ENCODE data around the gene MYCL. TPM values are rescaled to one million over a fixed set of nuclear protein-coding genes. Genes with fewer than 3 reads are reported as not detected.

MYCL gene
- total and polyA plus RNA-seq, 2 experiments from 2014 or later = 6.3 to 7.8 TPM

DNA sequence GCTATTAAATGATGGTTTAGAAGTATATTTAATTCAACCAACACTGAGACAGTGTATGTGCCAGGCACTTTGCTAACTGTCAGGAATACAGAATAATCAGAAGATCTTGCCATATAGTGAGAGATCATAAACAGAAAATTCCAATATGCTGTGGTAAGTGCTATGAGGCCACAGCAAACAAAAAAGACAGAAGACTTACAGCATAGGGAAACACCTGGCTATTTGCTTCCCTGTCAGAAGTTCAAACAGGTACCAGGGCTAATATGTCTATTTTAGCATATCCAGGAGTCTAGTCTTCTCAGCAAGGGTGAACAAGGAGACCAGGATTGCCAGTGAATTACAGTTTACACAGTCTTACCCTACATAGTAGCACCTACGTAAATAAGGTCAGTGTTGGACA lies 48.8 kb downstream of the MYCL start:
- H4K20me1 ChIP-seq (ENCODE audit: insufficient read depth, poor library complexity, severe bottlenecking) = no peaks in the 10 kb centered on the region
- WGBS (ENCODE audit: low lambda C conversion rate, missing lambda C conversion rate) = 69% methylated on average over 1 of the region's 1 CpG
- peak overlapping the region; percentile 18 for H3K4me2 ChIP-seq
- no peak overlapping the region for H2AFZ ChIP-seq
- H3K9me3 ChIP-seq (ENCODE audit: low read depth) = no peaks in the 10 kb centered on the region
- H3K9me2 ChIP-seq (replicated peaks; ENCODE audit: insufficient read depth) = no peaks in the 10 kb centered on the region
- peaks cover 55% of the 10 kb centered on the region for H3K79me2 ChIP-seq
- TF ChIP-seq EZH2phosphoT487 (IDR thresholded peaks at IDR 0.05; ENCODE audit: low read depth, severe bottlenecking, unreplicated experiment) (no peak), EZH2 (IDR thresholded peaks at IDR 0.05; ENCODE audit: borderline replicate concordance) (no peak)
- TF ChIP-seq, protein P1, sequence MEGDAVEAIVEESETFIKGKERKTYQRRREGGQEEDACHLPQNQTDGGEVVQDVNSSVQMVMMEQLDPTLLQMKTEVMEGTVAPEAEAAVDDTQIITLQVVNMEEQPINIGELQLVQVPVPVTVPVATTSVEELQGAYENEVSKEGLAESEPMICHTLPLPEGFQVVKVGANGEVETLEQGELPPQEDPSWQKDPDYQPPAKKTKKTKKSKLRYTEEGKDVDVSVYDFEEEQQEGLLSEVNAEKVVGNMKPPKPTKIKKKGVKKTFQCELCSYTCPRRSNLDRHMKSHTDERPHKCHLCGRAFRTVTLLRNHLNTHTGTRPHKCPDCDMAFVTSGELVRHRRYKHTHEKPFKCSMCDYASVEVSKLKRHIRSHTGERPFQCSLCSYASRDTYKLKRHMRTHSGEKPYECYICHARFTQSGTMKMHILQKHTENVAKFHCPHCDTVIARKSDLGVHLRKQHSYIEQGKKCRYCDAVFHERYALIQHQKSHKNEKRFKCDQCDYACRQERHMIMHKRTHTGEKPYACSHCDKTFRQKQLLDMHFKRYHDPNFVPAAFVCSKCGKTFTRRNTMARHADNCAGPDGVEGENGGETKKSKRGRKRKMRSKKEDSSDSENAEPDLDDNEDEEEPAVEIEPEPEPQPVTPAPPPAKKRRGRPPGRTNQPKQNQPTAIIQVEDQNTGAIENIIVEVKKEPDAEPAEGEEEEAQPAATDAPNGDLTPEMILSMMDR (IDR thresholded peaks at IDR 0.05; ENCODE audit: poor library complexity) = no peak
- H3K27ac ChIP-seq = peak overlapping the region; percentile 64
- H3K27me3 ChIP-seq = no peaks in the 10 kb centered on the region
- H3K4me1 ChIP-seq (ENCODE audit: insufficient read depth) = peaks cover 26% of the 10 kb centered on the region
- H3K36me3 ChIP-seq (replicated peaks; ENCODE audit: insufficient read depth, low read depth) = no peaks in the 10 kb centered on the region
- H3K4me3 ChIP-seq = no peak overlapping the region
- DNase-seq (ENCODE audit: low spot score) = no peak

DNA sequence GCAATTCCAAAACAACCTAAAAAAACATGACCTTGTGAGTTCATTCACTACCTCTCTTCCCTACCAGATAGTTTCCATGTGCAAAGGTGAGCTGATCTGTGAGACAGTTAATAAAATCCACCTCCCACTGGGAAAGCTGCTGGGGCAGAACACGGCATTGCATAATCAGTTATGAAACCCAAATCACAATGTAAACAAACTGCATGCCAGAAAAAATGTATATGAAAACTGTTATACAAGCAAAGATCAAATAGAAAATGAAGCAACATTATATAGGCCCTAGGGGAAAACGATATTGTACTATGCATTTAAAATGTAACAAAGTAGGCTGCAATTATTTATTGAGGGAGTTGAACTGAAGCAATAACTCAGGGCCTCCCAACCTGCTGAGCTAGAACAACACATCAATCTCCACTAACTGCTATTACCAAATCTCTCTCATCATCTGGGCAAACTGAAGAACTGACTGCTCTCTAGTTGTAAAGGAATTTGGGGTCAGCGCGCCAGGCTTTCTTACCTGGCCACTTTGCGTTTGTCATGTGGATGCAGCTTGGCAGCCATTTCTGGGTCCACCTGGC lies 49.4 kb downstream of the MYCL start:
- no peaks in the 10 kb centered on the region for H3K9me3 ChIP-seq (ENCODE audit: low read depth)
- no peaks in the 10 kb centered on the region for H3K36me3 ChIP-seq (replicated peaks; ENCODE audit: insufficient read depth, low read depth)
- WGBS (ENCODE audit: low lambda C conversion rate, missing lambda C conversion rate) = 62% methylated on average over 5 of the region's 5 CpGs
- no peak overlapping the region for H2AFZ ChIP-seq
- H3K79me2 ChIP-seq = peaks cover 50% of the 10 kb centered on the region
- H4K20me1 ChIP-seq (ENCODE audit: insufficient read depth, poor library complexity, severe bottlenecking) = no peaks in the 10 kb centered on the region
- H3K27me3 ChIP-seq = no peaks in the 10 kb centered on the region
- H3K4me1 ChIP-seq (ENCODE audit: insufficient read depth) = peaks cover 26% of the 10 kb centered on the region
- H3K4me3 ChIP-seq = no peak overlapping the region
- peak overlapping the region; percentile 18 for H3K4me2 ChIP-seq
- no peak for TF ChIP-seq EZH2 (IDR thresholded peaks at IDR 0.05; ENCODE audit: borderline replicate concordance)
- TF ChIP-seq, protein P1 (IDR thresholded peaks at IDR 0.05; ENCODE audit: poor library complexity) = no peak
- no peak for TF ChIP-seq EZH2phosphoT487 (IDR thresholded peaks at IDR 0.05; ENCODE audit: low read depth, severe bottlenecking, unreplicated experiment)
- peak; percentile 41 for DNase-seq (ENCODE audit: low spot score)
- H3K27ac ChIP-seq = peak overlapping the region; percentile 64
- no peaks in the 10 kb centered on the region for H3K9me2 ChIP-seq (replicated peaks; ENCODE audit: insufficient read depth)

DNA sequence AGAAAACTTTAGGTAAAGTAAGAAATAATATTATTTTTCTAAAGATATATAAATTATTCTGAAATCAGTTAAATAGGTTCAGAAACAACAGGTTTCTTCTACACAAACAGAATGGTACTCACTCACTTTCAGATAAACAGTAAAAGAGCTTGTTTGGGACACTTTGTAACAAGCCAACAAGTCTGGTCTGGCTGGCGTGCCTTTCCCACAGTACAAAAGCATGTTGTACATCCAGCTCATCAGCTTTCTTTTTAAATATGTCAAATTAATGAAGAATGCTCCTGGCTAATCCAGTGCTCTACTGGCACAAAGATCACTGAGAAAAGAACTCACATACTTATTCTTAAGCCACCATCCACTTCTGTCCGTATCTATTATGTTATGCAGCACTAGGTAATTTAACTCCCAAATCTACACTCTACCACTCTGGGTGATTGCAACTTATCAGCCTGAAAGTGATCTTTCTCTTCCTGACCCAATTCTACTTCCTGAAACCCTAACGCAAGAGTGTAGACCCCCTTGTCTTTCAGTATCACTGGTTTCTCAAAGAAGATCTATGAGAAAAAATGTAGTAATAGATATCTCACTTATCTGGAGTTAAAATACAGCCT lies 51.0 kb downstream of the MYCL start:
- Histone ChIP-seq H3K9me2 (replicated peaks; ENCODE audit: insufficient read depth) (no peaks in the 10 kb centered on the region), H3K4me3 (no peak overlapping the region), H3K27ac (peak overlapping the region; percentile 63), H3K27me3 (no peaks in the 10 kb centered on the region), H3K4me1 (ENCODE audit: insufficient read depth) (peaks cover 40% of the 10 kb centered on the region), H3K79me2 (peaks cover 34% of the 10 kb centered on the region), H2AFZ (no peak overlapping the region), H3K36me3 (replicated peaks; ENCODE audit: insufficient read depth, low read depth) (no peaks in the 10 kb centered on the region), H3K4me2 (no peak overlapping the region), H4K20me1 (ENCODE audit: insufficient read depth, poor library complexity, severe bottlenecking) (no peaks in the 10 kb centered on the region), H3K9me3 (ENCODE audit: low read depth) (no peaks in the 10 kb centered on the region)
- 81% methylated on average over 3 of the region's 3 CpGs for WGBS (ENCODE audit: low lambda C conversion rate, missing lambda C conversion rate)
- no peak for TF ChIP-seq EZH2phosphoT487 (IDR thresholded peaks at IDR 0.05; ENCODE audit: low read depth, severe bottlenecking, unreplicated experiment)
- TF ChIP-seq EZH2 (IDR thresholded peaks at IDR 0.05; ENCODE audit: borderline replicate concordance) = no peak
- TF ChIP-seq, protein P1 (IDR thresholded peaks at IDR 0.05; ENCODE audit: poor library complexity) = no peak
- DNase-seq (ENCODE audit: low spot score) = no peak
